Measurements from ENCODE around the gene VPS52. TPM values are rescaled to one million over a fixed set of nuclear protein-coding genes. Genes with fewer than 3 reads are reported as not detected.
A peak's percentile ranks its signal among the peaks of the same experiment; 100 is the strongest.
"Not testable (repeated sequence)": the region's sequence is repeated elsewhere in the genome, so short reads cannot be mapped to it uniquely, and the experiment has no call there.

Gene VPS52
- total RNA-seq, 1 donor from 2014 or later, result 33.9 TPM

DNA sequence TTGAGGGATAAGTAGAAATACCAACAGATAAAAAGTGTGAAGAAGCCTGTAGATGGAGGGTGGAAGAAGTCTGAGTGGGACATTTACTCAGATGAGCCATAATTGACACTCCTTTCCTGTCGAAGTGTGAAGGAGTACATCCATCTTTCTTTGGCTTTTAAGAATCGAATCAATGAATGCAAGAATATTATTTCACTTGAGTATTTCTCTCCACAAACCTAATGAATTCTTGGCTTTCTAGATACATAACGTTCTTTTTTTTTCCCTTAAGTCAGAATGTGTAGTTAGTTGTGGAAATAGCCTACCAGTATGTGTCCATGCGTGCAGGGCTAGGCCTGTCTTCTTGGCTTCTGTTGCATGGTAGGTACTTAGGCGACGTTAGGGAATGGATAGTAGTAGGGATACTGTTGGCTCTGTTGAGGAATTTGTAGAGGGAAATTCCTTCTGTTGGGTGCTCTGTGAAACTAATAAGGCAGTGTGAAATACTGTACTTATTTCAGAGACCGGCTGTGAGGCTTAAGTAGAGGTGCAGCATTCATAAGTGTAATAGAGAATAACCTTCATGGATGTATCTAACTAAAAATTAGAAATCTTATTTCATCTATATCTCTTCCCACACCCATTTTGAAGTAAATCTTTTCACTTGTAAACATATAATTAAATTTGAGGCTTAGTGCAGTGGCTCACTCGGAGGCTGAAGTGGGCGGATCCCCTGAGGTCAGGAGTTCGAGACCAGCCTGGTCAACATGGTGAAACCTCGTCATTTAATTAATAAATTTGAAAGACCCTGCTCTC is 1.6 kb upstream of the VPS52 start:
- peak overlapping the region; percentile 95 for H3K4me3 ChIP-seq (ENCODE audit: low read depth, low read length)
- TF ChIP-seq, protein P1, sequence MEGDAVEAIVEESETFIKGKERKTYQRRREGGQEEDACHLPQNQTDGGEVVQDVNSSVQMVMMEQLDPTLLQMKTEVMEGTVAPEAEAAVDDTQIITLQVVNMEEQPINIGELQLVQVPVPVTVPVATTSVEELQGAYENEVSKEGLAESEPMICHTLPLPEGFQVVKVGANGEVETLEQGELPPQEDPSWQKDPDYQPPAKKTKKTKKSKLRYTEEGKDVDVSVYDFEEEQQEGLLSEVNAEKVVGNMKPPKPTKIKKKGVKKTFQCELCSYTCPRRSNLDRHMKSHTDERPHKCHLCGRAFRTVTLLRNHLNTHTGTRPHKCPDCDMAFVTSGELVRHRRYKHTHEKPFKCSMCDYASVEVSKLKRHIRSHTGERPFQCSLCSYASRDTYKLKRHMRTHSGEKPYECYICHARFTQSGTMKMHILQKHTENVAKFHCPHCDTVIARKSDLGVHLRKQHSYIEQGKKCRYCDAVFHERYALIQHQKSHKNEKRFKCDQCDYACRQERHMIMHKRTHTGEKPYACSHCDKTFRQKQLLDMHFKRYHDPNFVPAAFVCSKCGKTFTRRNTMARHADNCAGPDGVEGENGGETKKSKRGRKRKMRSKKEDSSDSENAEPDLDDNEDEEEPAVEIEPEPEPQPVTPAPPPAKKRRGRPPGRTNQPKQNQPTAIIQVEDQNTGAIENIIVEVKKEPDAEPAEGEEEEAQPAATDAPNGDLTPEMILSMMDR (conservative IDR thresholded peaks at IDR 0.05; ENCODE audit: low read depth, low read length), result no peak
- DNase-seq (ENCODE audit: low read depth), result no peak

DNA sequence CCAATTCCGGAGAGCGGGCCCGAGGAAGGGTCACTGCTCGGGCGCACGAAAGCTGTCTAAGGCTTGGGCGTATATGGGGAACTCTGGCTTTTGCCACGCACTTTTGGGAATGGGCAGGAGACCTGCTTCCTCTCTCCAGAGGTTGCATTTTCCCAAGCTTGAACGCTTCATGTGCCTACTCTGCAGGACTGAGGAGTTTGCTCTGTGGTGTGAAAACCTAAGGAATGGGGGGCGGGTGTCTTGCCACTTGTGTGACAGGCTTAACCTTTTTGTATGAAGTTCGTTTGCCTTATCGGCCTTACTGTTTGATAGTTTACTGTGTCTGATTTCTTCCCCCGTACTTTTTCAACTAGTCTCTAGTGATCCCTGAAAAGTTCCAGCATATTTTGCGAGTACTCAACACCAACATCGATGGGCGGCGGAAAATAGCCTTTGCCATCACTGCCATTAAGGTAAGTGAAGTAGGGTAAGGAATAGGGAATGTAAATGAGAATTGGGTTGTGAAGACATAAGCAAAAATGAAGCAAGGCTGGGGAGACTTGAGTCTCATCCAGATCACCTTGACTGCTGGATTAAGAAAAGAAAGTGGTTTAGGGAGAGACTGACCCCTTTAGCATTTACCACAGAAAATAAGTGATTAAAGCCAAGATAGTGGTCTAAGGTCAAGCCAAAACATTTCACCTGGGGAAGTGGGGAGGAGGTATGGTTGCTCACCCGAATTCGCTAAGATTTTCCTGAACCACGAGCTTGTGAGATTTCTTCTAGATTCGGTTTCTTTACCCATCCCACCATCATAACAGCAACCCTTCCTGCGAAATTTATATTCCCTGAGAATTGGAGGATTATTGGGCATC is 826 bp upstream of the VPS52 start:
- H3K4me3 ChIP-seq (ENCODE audit: low read depth, low read length), result peak overlapping the region; percentile 95
- TF ChIP-seq, protein P1 (conservative IDR thresholded peaks at IDR 0.05; ENCODE audit: low read depth, low read length), result no peak
- no peak for DNase-seq (ENCODE audit: low read depth)

DNA sequence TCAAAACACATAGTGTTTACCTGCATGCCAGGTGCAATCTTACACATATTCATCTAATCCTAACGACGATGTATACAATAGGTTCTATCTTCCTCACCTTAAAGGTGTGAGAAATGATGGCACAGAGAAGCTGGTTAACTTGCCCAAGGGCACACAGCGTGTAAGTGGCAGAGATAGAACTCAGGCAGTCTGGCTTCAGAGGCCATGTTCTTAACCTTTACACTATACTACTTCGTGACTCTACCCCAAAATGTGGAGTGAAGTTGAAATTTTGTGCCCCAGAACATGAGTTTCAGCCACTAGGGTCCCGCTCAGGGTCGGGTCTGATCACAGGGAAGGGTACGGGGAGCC is 584 bp downstream of the VPS52 start:
- TF ChIP-seq, protein P1 (conservative IDR thresholded peaks at IDR 0.05; ENCODE audit: low read depth, low read length), result peak; percentile 10
- DNase-seq (ENCODE audit: low read depth), result no peak
- H3K4me3 ChIP-seq (ENCODE audit: low read depth, low read length), result peak overlapping the region; percentile 95

DNA sequence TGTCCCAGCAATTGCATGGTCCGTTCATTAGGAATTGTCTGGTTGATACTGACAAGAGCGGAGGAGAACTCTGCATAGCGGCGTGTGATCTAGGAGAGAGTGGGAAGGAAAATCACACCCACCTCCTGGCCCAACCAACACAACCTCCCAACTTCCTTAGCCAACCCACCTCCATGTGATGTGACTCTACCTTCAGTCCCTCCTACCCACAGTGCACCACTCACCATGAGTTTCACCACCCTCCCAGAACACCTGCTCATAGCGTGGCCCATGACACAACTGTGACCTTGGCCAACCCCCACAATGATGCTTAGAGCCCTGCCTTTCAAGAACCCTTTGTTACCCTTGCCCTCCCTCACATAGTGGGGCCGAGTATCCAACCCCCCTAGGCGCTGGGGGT is 7.7 kb downstream of the VPS52 start:
- H3K4me3 ChIP-seq (ENCODE audit: low read depth, low read length), result no peak overlapping the region
- TF ChIP-seq, protein P1 (conservative IDR thresholded peaks at IDR 0.05; ENCODE audit: low read depth, low read length), result no peak
- no peak for DNase-seq (ENCODE audit: low read depth)

DNA sequence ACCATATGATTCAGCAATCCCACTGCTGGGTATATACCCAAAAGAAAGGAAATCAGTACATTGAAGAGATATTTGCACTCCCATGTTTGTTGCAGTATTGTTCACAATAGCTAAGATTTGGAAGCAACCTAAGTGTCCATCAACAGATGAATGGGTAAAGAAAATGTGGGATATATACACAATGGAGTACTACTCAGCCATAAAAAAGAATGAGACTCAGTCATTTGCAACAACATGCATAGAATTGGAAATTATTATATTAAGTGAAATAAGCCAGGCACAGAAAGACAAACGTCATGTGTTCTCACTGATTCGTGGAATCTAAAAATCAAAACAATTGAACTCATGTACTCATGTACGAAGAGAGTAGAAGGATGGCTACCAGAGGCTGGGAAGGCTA is 9.2 kb downstream of the VPS52 start:
- not testable (repeated sequence) for H3K4me3 ChIP-seq (ENCODE audit: low read depth, low read length); DNase-seq (ENCODE audit: low read depth)

DNA sequence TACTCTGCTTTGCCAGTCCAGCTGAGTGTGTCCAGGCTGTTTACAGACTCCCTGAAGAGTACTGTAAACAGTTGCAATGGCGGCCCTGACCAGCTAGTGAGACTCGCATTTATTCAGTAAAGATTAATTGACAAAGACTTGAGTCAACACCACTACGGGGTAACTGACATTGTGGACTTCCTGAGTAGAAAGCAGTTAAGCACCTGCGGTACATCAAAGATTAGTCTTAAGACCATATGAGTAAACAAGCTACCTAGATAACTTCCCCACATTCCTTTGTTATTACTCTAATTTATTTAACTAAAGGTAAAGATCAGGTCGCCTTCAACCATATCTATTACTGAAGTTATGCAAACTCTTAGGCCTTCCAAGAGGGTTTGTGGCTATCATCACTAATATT is 12.6 kb downstream of the VPS52 start:
- no peak for DNase-seq (ENCODE audit: low read depth)
- no peak overlapping the region for H3K4me3 ChIP-seq (ENCODE audit: low read depth, low read length)
- TF ChIP-seq, protein P1 (conservative IDR thresholded peaks at IDR 0.05; ENCODE audit: low read depth, low read length), result no peak

DNA sequence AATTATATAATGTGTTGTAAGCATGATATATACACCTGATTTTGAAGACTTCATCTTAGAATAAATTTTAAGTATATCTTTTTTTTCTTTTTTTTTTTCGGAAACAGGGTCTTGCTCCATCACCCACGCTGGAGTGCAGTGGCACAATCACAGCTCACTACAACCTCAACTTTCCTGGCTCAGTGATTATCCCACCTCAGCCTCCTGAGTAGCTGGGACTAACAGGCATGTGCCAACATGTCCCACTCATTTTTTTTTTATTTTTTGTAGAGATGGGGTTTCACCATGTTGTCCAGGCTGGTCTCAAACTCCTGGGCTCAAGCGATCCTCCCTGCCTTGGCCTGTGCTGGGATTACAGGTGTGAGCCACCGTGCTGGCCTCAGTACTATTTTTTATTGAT is 17.1 kb downstream of the VPS52 start:
- H3K4me3 ChIP-seq (ENCODE audit: low read depth, low read length), result no peak overlapping the region
- DNase-seq (ENCODE audit: low read depth), result no peak
- TF ChIP-seq, protein P1 (conservative IDR thresholded peaks at IDR 0.05; ENCODE audit: low read depth, low read length), result no peak
